CD14-positive monocyte (primary cell): ENCODE measurements around the gene PPP2R2D. TPM values are rescaled to one million over a fixed set of nuclear protein-coding genes. Genes with fewer than 3 reads are reported as not detected.
"Not testable (repeated sequence)": the region's sequence is repeated elsewhere in the genome, so short reads cannot be mapped to it uniquely, and the experiment has no call there.

Experiments
- DNase-seq, 3 donors: peaks; one replicate each; pipeline ENCODE4 v3.0.0-alpha.2; 2011 to 2022
- H2AFZ ChIP-seq: 2 replicates; pipeline ENCODE4 v1.6.0; 2012; ENCODE audit warnings: mild to moderate bottlenecking, low read depth, low read length, inconsistent platforms; ENCODE audit not compliant: insufficient read depth, poor library complexity, severe bottlenecking
- H3K27ac ChIP-seq, 2 donors: 1 replicate in 1 of 2; 2 replicates in 1 of 2; pipeline ENCODE4 v1.5.1; 2012 to 2013; ENCODE audit warnings: low read length in 2 of 2, control low read depth in 1 of 2, inconsistent platforms in 1 of 2, low read depth in 1 of 2, mild to moderate bottlenecking in 1 of 2
- H3K27me3 ChIP-seq, 2 donors: one replicate each; pipeline versions ENCODE4 v1.6.0 to v1.6.1; 2011 to 2013; ENCODE audit warnings: low read length in 2 of 2; ENCODE audit not compliant: control insufficient read depth in 2 of 2, insufficient read depth in 2 of 2
- H3K36me3 ChIP-seq, 2 donors: replicated peaks in 1 of 2; 1 replicate in 1 of 2; 2 replicates in 1 of 2; pipeline versions ENCODE4 v1.5.1 to v1.6.1; 2012 to 2013; ENCODE audit warnings: low read length in 2 of 2, control low read depth in 1 of 2, inconsistent platforms in 1 of 2, mild to moderate bottlenecking in 1 of 2; ENCODE audit not compliant: insufficient read depth in 2 of 2, control insufficient read depth in 1 of 2
- H3K4me1 ChIP-seq, 2 donors: 1 replicate in 1 of 2; 2 replicates in 1 of 2; pipeline versions ENCODE4 v1.5.1 to v1.6.1; 2012 to 2013; ENCODE audit warnings: low read length in 2 of 2, control low read depth in 1 of 2, inconsistent platforms in 1 of 2, mild to moderate bottlenecking in 1 of 2, moderate library complexity in 1 of 2; ENCODE audit not compliant: insufficient read depth in 2 of 2, control insufficient read depth in 1 of 2
- H3K4me2 ChIP-seq: replicated peaks from 2 replicates; pipeline ENCODE3; 2012; ENCODE audit warnings: low read length, moderate library complexity, mild to moderate bottlenecking; ENCODE audit not compliant: poor library complexity, severe bottlenecking; ENCODE audit errors: extremely low read depth
- H3K4me3 ChIP-seq, 3 experiments: fragments of 200-600 bp in 1 of 3; sonication (generic) in 1 of 3; replicated peaks in 1 of 3; 1 replicate in 2 of 3; 2 replicates in 1 of 3; pipeline ENCODE4 v1.5.1; 2011 to 2013; ENCODE audit warnings: low read length in 3 of 3, mild to moderate bottlenecking in 3 of 3, control low read depth in 2 of 3, low read depth in 2 of 3, inconsistent platforms in 1 of 3, moderate library complexity in 1 of 3
- H3K79me2 ChIP-seq: 2 replicates; pipeline ENCODE4 v1.6.0; 2012; ENCODE audit warnings: mild to moderate bottlenecking, control low read depth, inconsistent platforms, low read length, moderate library complexity; ENCODE audit not compliant: insufficient read depth
- H3K9ac ChIP-seq: 2 replicates; pipeline ENCODE4 v1.6.0; 2017; ENCODE audit warnings: low read length, mild to moderate bottlenecking; ENCODE audit not compliant: insufficient read depth, poor library complexity, severe bottlenecking
- H3K9me3 ChIP-seq, 2 donors: replicated peaks in 1 of 2; 1 replicate in 1 of 2; 2 replicates in 1 of 2; pipeline versions ENCODE4 v1.5.1 to v1.6.1; 2012 to 2013; ENCODE audit warnings: low read length in 2 of 2, control low read depth in 1 of 2; ENCODE audit not compliant: control insufficient read depth in 1 of 2, insufficient read depth in 1 of 2
- H4K20me1 ChIP-seq: 2 replicates; pipeline ENCODE4 v1.6.0; 2012; ENCODE audit warnings: mild to moderate bottlenecking, low read length, control low read depth, moderate library complexity; ENCODE audit not compliant: insufficient read depth
- H3K27ac Mint-ChIP-seq, 7 donors: one replicate each; pipeline ENCODE4 v1.8.0; 2020; ENCODE audit warnings: mild to moderate bottlenecking in 7 of 7, mixed read lengths in 7 of 7, moderate library complexity in 6 of 7, inconsistent platforms in 2 of 7
- H3K27me3 Mint-ChIP-seq, 3 donors: one replicate each; pipeline ENCODE4 v1.8.0; 2021 to 2022; ENCODE audit warnings: low read depth in 3 of 3, mild to moderate bottlenecking in 3 of 3, mixed read lengths in 3 of 3, moderate library complexity in 3 of 3, inconsistent platforms in 1 of 3
- H3K36me3 Mint-ChIP-seq, 2 donors: one replicate each; pipeline ENCODE4 v1.8.0; 2020; ENCODE audit warnings: mixed read lengths in 2 of 2, inconsistent platforms in 1 of 2, mild to moderate bottlenecking in 1 of 2
- H3K4me1 Mint-ChIP-seq: one replicate; pipeline ENCODE4 v1.8.0; 2020; ENCODE audit warnings: mild to moderate bottlenecking, mixed read lengths
- H3K4me3 Mint-ChIP-seq, 2 donors: one replicate each; pipeline ENCODE4 v1.8.0; 2020; ENCODE audit warnings: mild to moderate bottlenecking in 2 of 2, mixed read lengths in 2 of 2, moderate library complexity in 1 of 2
- H3K9me3 Mint-ChIP-seq, 7 donors: one replicate each; pipeline ENCODE4 v1.8.0; 2020 to 2022; ENCODE audit warnings: mixed read lengths in 7 of 7, mild to moderate bottlenecking in 6 of 7, moderate library complexity in 6 of 7, inconsistent platforms in 2 of 7
- CTCF ChIP-seq: fragments of 200-600 bp; IDR thresholded peaks from one replicate; pipeline ENCODE4 v1.8.0; 2022; ENCODE audit warnings: antibody characterized with exemption, mild to moderate bottlenecking
- WGBS: methylation state at CpG from one replicate; pipeline ENCODE4 v1.1.5; 2013; ENCODE audit warnings: missing lambda C conversion rate; ENCODE audit not compliant: insufficient coverage; 5-methylcytosine and 5-hydroxymethylcytosine counted together
- intact Hi-C, 2 donors: fragments of 100-400 bp; cut with micrococcal nuclease; formaldehyde crosslinking; loops; one replicate each; pipeline versions ENCODE4 v1.15.0 to v1.15.1; 2023
- polyA plus RNA-seq, 3 donors: library from polyadenylated mRNA; depleted of rRNA in 1 of 3; unstranded in 2 of 3; stranded (reverse) in 1 of 3; fragments of 300-500 nt in 2 of 3; fragments of >200 nt in 1 of 3; fragmentation: Illumina TruSeq in 2 of 3; gene quantifications; 1 replicate in 2 of 3; 2 replicates in 1 of 3; pipeline ENCODE4 v1.2.3, GENCODE V29; 2012 to 2021

Gene PPP2R2D
- polyA plus RNA-seq, 3 donors = 12.8 to 23.5 (median 12.9) TPM

GRCh38 chr10:131982796-131983195 is 82.0 kb downstream of the PPP2R2D start:
- peaks cover under 1 to 23% (median 13%) of the 10 kb centered on the region in 7 donors for H3K9me3 Mint-ChIP-seq
- peaks cover 31 to 70% of the 10 kb centered on the region in 2 donors for H3K27me3 ChIP-seq
- no peak overlapping the region for H3K27ac ChIP-seq
- H3K9me3 ChIP-seq = peaks cover 0 to 11% of the 10 kb centered on the region in 2 donors
- TF ChIP-seq CTCF = no peak
- H3K4me2 ChIP-seq = peak overlapping the region; percentile 78
- H3K4me3 ChIP-seq = peak overlapping the region in 1 of 3 experiments; percentile 76
- peak overlapping the region; percentile 56 to 80 for H3K4me3 Mint-ChIP-seq
- 61% methylated on average over 21 of the region's 21 CpGs for WGBS
- H3K27me3 Mint-ChIP-seq = peaks cover 54 to 75% (median 55%) of the 10 kb centered on the region in 3 donors
- H3K4me1 Mint-ChIP-seq = peaks cover 13% of the 10 kb centered on the region
- no peaks in the 10 kb centered on the region for H3K79me2 ChIP-seq
- H3K4me1 ChIP-seq = peaks cover 10 to 19% of the 10 kb centered on the region in 2 donors
- no peaks in the 10 kb centered on the region for H4K20me1 ChIP-seq
- no peak for DNase-seq
- no peaks in the 10 kb centered on the region for H3K36me3 ChIP-seq
- intact Hi-C loops = no loop called here
- peak overlapping the region; percentile 82 for H2AFZ ChIP-seq
- H3K9ac ChIP-seq = no peak overlapping the region
- H3K27ac Mint-ChIP-seq = no peak overlapping the region
- H3K36me3 Mint-ChIP-seq = peaks cover 0 to 9% of the 10 kb centered on the region in 2 donors

GRCh38 chr10:131983780-131984179 is 83.0 kb downstream of the PPP2R2D start:
- Histone ChIP-seq H3K36me3 (no peaks in the 10 kb centered on the region), H3K27me3 (peaks cover 31 to 63% of the 10 kb centered on the region in 2 donors), H3K4me3 (no peak overlapping the region), H3K4me1 (peaks cover 10 to 19% of the 10 kb centered on the region in 2 donors), H3K79me2 (no peaks in the 10 kb centered on the region), H4K20me1 (no peaks in the 10 kb centered on the region), H3K27ac (no peak overlapping the region), H3K4me2 (no peak overlapping the region), H3K9me3 (peaks cover 0 to 11% of the 10 kb centered on the region in 2 donors), H2AFZ (no peak overlapping the region), H3K9ac (no peak overlapping the region)
- DNase-seq = no peak
- Mint-ChIP-seq H3K36me3 (peaks cover 0 to 9% of the 10 kb centered on the region in 2 donors), H3K9me3 (peaks cover 2 to 23% (median 15%) of the 10 kb centered on the region in 7 donors), H3K4me3 (no peak overlapping the region), H3K4me1 (peaks cover 13% of the 10 kb centered on the region), H3K27ac (no peak overlapping the region), H3K27me3 (peaks cover 48 to 72% (median 49%) of the 10 kb centered on the region in 3 donors)
- 100% methylated on average over 2 of the region's 6 CpGs for WGBS
- intact Hi-C loops = no loop called here
- no peak for TF ChIP-seq CTCF

GRCh38 chr10:131986851-131987250 is 86.0 kb downstream of the PPP2R2D start:
- H3K4me1 ChIP-seq, H3K4me2 ChIP-seq, H3K27ac Mint-ChIP-seq, H3K4me1 Mint-ChIP-seq, H3K9ac ChIP-seq, H3K36me3 Mint-ChIP-seq, H3K4me3 Mint-ChIP-seq, H2AFZ ChIP-seq, H3K9me3 ChIP-seq, H3K4me3 ChIP-seq, H3K79me2 ChIP-seq, H3K27ac ChIP-seq, H4K20me1 ChIP-seq, intact Hi-C loops, DNase-seq, H3K36me3 ChIP-seq: not testable (repeated sequence)
- no CpG with 5 or more reads among the region's 7 CpGs for WGBS
- Mint-ChIP-seq H3K27me3 (peaks cover 25 to 43% (median 26%) of the 10 kb centered on the region in 3 donors), H3K9me3 (peaks cover 2 to 16% (median 9%) of the 10 kb centered on the region in 7 donors)
- H3K27me3 ChIP-seq = peaks cover 15 to 36% of the 10 kb centered on the region in 2 donors
